Measurements from ENCODE around the gene XCL1. TPM values are rescaled to one million over a fixed set of nuclear protein-coding genes. Genes with fewer than 3 reads are reported as not detected.
A peak's percentile ranks its signal among the peaks of the same experiment; 100 is the strongest.

Gene XCL1
- total and polyA plus RNA-seq, 10 of the 15 experiments (the other 5 are each of a cell fraction or from before 2014, with no cell fraction given) = 0.68 to 1,222 (median 12.2) TPM

- H3K9ac ChIP-seq (ENCODE audit: control insufficient read depth, insufficient read depth, low read length) = no peak overlapping the region
- peaks cover 0 to 2% of the 10 kb centered on the region in 2 experiments; a peak in 1 of 4 replicates for H3K27me3 ChIP-seq (replicated peaks in 1 of 2; ENCODE audit: control insufficient read depth in 2 of 2, insufficient read depth in 2 of 2, low read length in 1 of 2)
- no peaks in the 10 kb centered on the region for H3K79me2 ChIP-seq (ENCODE audit: control insufficient read depth, insufficient read depth, low read length)
- no peaks in the 10 kb centered on the region for H3K4me1 ChIP-seq (ENCODE audit: control insufficient read depth, insufficient read depth, low read length)
- H3K4me3 ChIP-seq = no peak overlapping the region
- H3K36me3 ChIP-seq (ENCODE audit: control insufficient read depth in 2 of 2, insufficient read depth in 2 of 2, low read length in 1 of 2) = no peaks in the 10 kb centered on the region
- in situ Hi-C loops (cut with MboI) (loop anchor here (5.0 kb wide), 1 partner anchor 125 kb away; no protein-coding TSS in a partner anchor), intact Hi-C loops (cut with micrococcal nuclease; ENCODE audit: unreplicated experiment) (no loop called here)
- ATAC-seq = peak; percentile 59
- H3K9me3 ChIP-seq (replicated peaks; ENCODE audit: control insufficient read depth, insufficient read depth, low read length) = no peaks in the 10 kb centered on the region
- H3K27ac ChIP-seq (ENCODE audit: control insufficient read depth, insufficient read depth) = no peak overlapping the region
- no TSS peak for BruUV-seq (replicated peaks)
- H4K20me1 ChIP-seq (ENCODE audit: control insufficient read depth, insufficient read depth) = no peaks in the 10 kb centered on the region
- ChIA-PET CTCF (interaction anchor here (0.9 to 2.1 kb wide), 4 partner anchors 12 to 224 kb away, joined by 3 to 6 read pairs (median 4); no protein-coding TSS in a partner anchor), SMC1A (ENCODE audit: uncharacterized antibody, unreplicated experiment) (interaction anchor here (0.7 to 6.0 kb wide), 9 partner anchors 8 to 224 kb away, joined by 3 to 46 read pairs (median 3); no protein-coding TSS in a partner anchor), RAD21 (ENCODE audit: unreplicated experiment) (interaction anchor here (1.0 to 1.2 kb wide), 2 partner anchors 11 to 15 kb away, joined by 3 to 4 read pairs; no protein-coding TSS in a partner anchor), POLR2A (interaction anchor here (0.7 kb wide), 1 partner anchor 42 kb away, joined by 3 read pairs; no protein-coding TSS in a partner anchor)
- no peak for TF ChIP-seq GATAD2B (conservative IDR thresholded peaks at IDR 0.05; ENCODE audit: low read depth)
- no peak for TF ChIP-seq SIX5 (IDR thresholded peaks at IDR 0.05; ENCODE audit: low read depth, low read length, severe bottlenecking)
- peak; percentile 57 for TF ChIP-seq RUNX3 (IDR thresholded peaks at IDR 0.05; ENCODE audit: low read length)
- H3K4me2 ChIP-seq (ENCODE audit: control insufficient read depth, insufficient read depth) = no peak overlapping the region
- FAIRE-seq = no peak
- 53% methylated on average over 1 of the region's 1 CpG for WGBS (ENCODE audit: insufficient coverage, insufficient replicate concordance, low lambda C conversion rate, missing lambda C conversion rate)
- H2AFZ ChIP-seq (ENCODE audit: control insufficient read depth, low read depth, low read length) = no peak overlapping the region
- no peak for DNase-seq (ENCODE audit: low read depth, low spot score)
These were observed 9.4 kb upstream of the XCL1 start for GRCh38 chr1:168567007-168567406.

- Histone ChIP-seq H4K20me1 (ENCODE audit: control insufficient read depth, insufficient read depth) (no peaks in the 10 kb centered on the region), H3K4me1 (ENCODE audit: control insufficient read depth, insufficient read depth, low read length) (no peaks in the 10 kb centered on the region), H3K9ac (ENCODE audit: control insufficient read depth, insufficient read depth, low read length) (no peak overlapping the region), H2AFZ (ENCODE audit: control insufficient read depth, low read depth, low read length) (no peak overlapping the region), H3K4me3 (no peak overlapping the region), H3K36me3 (ENCODE audit: control insufficient read depth in 2 of 2, insufficient read depth in 2 of 2, low read length in 1 of 2) (no peaks in the 10 kb centered on the region), H3K27ac (ENCODE audit: control insufficient read depth, insufficient read depth) (no peak overlapping the region), H3K27me3 (replicated peaks in 1 of 2; ENCODE audit: control insufficient read depth in 2 of 2, insufficient read depth in 2 of 2, low read length in 1 of 2) (peaks cover 0 to 2% of the 10 kb centered on the region in 2 experiments; a peak in 1 of 4 replicates), H3K79me2 (ENCODE audit: control insufficient read depth, insufficient read depth, low read length) (no peaks in the 10 kb centered on the region), H3K9me3 (replicated peaks; ENCODE audit: control insufficient read depth, insufficient read depth, low read length) (no peaks in the 10 kb centered on the region), H3K4me2 (ENCODE audit: control insufficient read depth, insufficient read depth) (no peak overlapping the region)
- no peak for TF ChIP-seq HCFC1 (IDR thresholded peaks at IDR 0.05; ENCODE audit: low read length)
- TF ChIP-seq CREB1 (IDR thresholded peaks at IDR 0.05; ENCODE audit: low read depth) = no peak
- TF ChIP-seq CHD2 (IDR thresholded peaks at IDR 0.05; ENCODE audit: borderline replicate concordance, low read depth, low read length) = no peak
- TF ChIP-seq ESRRA (IDR thresholded peaks at IDR 0.05; ENCODE audit: low read length) = no peak
- no peak for TF ChIP-seq FOXM1 (IDR thresholded peaks at IDR 0.05; ENCODE audit: low read depth, low read length)
- peak; percentile 80; the same call in 1 of the 2 replicates for TF ChIP-seq ZBTB40 (IDR thresholded peaks at IDR 0.05; ENCODE audit: borderline replicate concordance)
- 53% methylated on average over 3 of the region's 3 CpGs for WGBS (ENCODE audit: insufficient coverage, insufficient replicate concordance, low lambda C conversion rate, missing lambda C conversion rate)
- in situ Hi-C loops (cut with MboI) (loop anchor here (5.0 kb wide), 1 partner anchor 125 kb away; no protein-coding TSS in a partner anchor), intact Hi-C loops (cut with micrococcal nuclease; ENCODE audit: unreplicated experiment) (no loop called here)
- SMC1A ChIA-PET (ENCODE audit: uncharacterized antibody, unreplicated experiment) = interaction anchor here (0.7 to 6.0 kb wide), 8 partner anchors 8 to 128 kb away, joined by 3 to 46 read pairs (median 3); no protein-coding TSS in a partner anchor
- no peak for DNase-seq (ENCODE audit: low read depth, low spot score)
- BruUV-seq (replicated peaks) = no TSS peak
- FAIRE-seq = no peak
- POLR2A ChIA-PET = interaction anchor here (0.7 kb wide), 1 partner anchor 42 kb away, joined by 3 read pairs; no protein-coding TSS in a partner anchor
- RAD21 ChIA-PET (ENCODE audit: unreplicated experiment) = interaction anchor here (1.0 to 1.2 kb wide), 2 partner anchors 10 to 15 kb away, joined by 3 to 4 read pairs; no protein-coding TSS in a partner anchor
- ATAC-seq = no peak
- CTCF ChIA-PET = interaction anchor here (0.9 to 2.1 kb wide), 4 partner anchors 13 to 225 kb away, joined by 3 to 6 read pairs (median 4); no protein-coding TSS in a partner anchor
These were observed 8.8 kb upstream of the XCL1 start for GRCh38 chr1:168567568-168567967.
